ENCODE results near the gene CHST12. TPM values are rescaled to one million over a fixed set of nuclear protein-coding genes. Genes with fewer than 3 reads are reported as not detected.

Gene CHST12
- polyA plus RNA-seq, 2 of the 4 experiments (the other 2 are of a cell fraction), result 5.6 to 12.0 TPM

GRCh38 chr7:2462731-2463130 lies 59.3 kb downstream of the CHST12 start (continued):
- no peak for TF ChIP-seq BCL3 (IDR thresholded peaks at IDR 0.05)
- no peak for TF ChIP-seq SREBF2 (IDR thresholded peaks at IDR 0.05)
- TF ChIP-seq ZFP36 (IDR thresholded peaks at IDR 0.05; ENCODE audit: borderline replicate concordance, partially characterized antibody), result no peak
- TF ChIP-seq HDAC2 (IDR thresholded peaks at IDR 0.05), result no peak

GRCh38 chr7:2465928-2466327 lies 62.5 kb downstream of the CHST12 start:
- CTCF ChIA-PET, result interaction anchor here (0.9 to 14.8 kb wide), 2 partner anchors 12 to 215 kb away, joined by 3 to 275 read pairs; no protein-coding TSS in a partner anchor
- Histone ChIP-seq H3K4me3 (no peak overlapping the region), H3K4me2 (no peak overlapping the region), H3K27ac (no peak overlapping the region), H3K9me3 (no peaks in the 10 kb centered on the region), H3K4me1 (peaks cover 2% of the 10 kb centered on the region)
- 84% methylated on average over 12 of the region's 12 CpGs for WGBS (ENCODE audit: missing lambda C conversion rate)
- FAIRE-seq, result no peak
- TF ChIP-seq BHLHE40 (IDR thresholded peaks at IDR 0.05; ENCODE audit: low read depth, low read length) (no peak), USF2 (IDR thresholded peaks at IDR 0.05) (no peak), POLR2A (IDR thresholded peaks at IDR 0.05; ENCODE audit: low read length) (no peak), NR3C1 (IDR thresholded peaks at IDR 0.05) (no peak), REST (IDR thresholded peaks at IDR 0.05) (no peak), CHD2 (IDR thresholded peaks at IDR 0.05; ENCODE audit: low read length, partially characterized antibody) (no peak), ZFP36 (IDR thresholded peaks at IDR 0.05; ENCODE audit: borderline replicate concordance, partially characterized antibody) (no peak), CHD4 (IDR thresholded peaks at IDR 0.05; ENCODE audit: borderline replicate concordance) (no peak), CTCF (IDR thresholded peaks at IDR 0.05) (no peak), E2F6 (IDR thresholded peaks at IDR 0.05; ENCODE audit: borderline replicate concordance, low read depth) (no peak), HMGXB4 (CRISPR knock-in tag; IDR thresholded peaks at IDR 0.05; ENCODE audit: borderline replicate concordance) (no peak)
- DNase-seq (ENCODE audit: low read depth in 1 of 2, low spot score in 1 of 2), result no peak
- POLR2A ChIA-PET, result no interaction called here
- ATAC-seq, result no peak

Data from A549 (cell line).